ENCODE results near the gene DNAJB9. TPM values are rescaled to one million over a fixed set of nuclear protein-coding genes. Genes with fewer than 3 reads are reported as not detected.

DNAJB9 gene
- total and polyA plus RNA-seq, 9 of the 15 experiments (the other 6 are each of a cell fraction or from before 2014, with no cell fraction given) = 4.3 to 34.2 (median 9.6) TPM

- TF ChIP-seq, protein P1, sequence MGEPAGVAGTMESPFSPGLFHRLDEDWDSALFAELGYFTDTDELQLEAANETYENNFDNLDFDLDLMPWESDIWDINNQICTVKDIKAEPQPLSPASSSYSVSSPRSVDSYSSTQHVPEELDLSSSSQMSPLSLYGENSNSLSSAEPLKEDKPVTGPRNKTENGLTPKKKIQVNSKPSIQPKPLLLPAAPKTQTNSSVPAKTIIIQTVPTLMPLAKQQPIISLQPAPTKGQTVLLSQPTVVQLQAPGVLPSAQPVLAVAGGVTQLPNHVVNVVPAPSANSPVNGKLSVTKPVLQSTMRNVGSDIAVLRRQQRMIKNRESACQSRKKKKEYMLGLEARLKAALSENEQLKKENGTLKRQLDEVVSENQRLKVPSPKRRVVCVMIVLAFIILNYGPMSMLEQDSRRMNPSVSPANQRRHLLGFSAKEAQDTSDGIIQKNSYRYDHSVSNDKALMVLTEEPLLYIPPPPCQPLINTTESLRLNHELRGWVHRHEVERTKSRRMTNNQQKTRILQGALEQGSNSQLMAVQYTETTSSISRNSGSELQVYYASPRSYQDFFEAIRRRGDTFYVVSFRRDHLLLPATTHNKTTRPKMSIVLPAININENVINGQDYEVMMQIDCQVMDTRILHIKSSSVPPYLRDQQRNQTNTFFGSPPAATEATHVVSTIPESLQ (CRISPR knock-in tag; IDR thresholded peaks at IDR 0.05) = peak; percentile 88; the same call in 1 of the 2 replicates
- TF ChIP-seq ZFP36 (IDR thresholded peaks at IDR 0.05; ENCODE audit: low read depth, low read length, partially characterized antibody) (peak; percentile 8), POLR2B (IDR thresholded peaks at IDR 0.05; ENCODE audit: low read depth, partially characterized antibody) (peak; percentile 88), POLR2A (conservative IDR thresholded peaks at IDR 0.05) (peak; percentile 96), KLF6 (CRISPR knock-in tag; IDR thresholded peaks at IDR 0.05; ENCODE audit: borderline replicate concordance) (peak; percentile 71; the same call in 1 of the 2 replicates), ZNF165 (CRISPR knock-in tag; IDR thresholded peaks at IDR 0.05; ENCODE audit: borderline replicate concordance) (0 out of 2 replicates have a peak, but pooled peaks have one; percentile 59), RNF2 (IDR thresholded peaks at IDR 0.05) (peak; percentile 71; the same call in 1 of the 2 replicates), ZNF263 (CRISPR knock-in tag; IDR thresholded peaks at IDR 0.05; ENCODE audit: borderline replicate concordance) (peak; percentile 42; the same call in 1 of the 2 replicates), TFAP4 (CRISPR knock-in tag; IDR thresholded peaks at IDR 0.05; ENCODE audit: borderline replicate concordance) (peak; percentile 100), GATAD2A (IDR thresholded peaks at IDR 0.05) (peak; percentile 72; the same call in 1 of the 2 replicates), RBFOX2 (IDR thresholded peaks at IDR 0.05; ENCODE audit: low read depth, low read length) (peak; percentile 98), KAT2B (IDR thresholded peaks at IDR 0.05; ENCODE audit: low read depth, low read length) (peak; percentile 13)
- TF ChIP-seq, protein P2, sequence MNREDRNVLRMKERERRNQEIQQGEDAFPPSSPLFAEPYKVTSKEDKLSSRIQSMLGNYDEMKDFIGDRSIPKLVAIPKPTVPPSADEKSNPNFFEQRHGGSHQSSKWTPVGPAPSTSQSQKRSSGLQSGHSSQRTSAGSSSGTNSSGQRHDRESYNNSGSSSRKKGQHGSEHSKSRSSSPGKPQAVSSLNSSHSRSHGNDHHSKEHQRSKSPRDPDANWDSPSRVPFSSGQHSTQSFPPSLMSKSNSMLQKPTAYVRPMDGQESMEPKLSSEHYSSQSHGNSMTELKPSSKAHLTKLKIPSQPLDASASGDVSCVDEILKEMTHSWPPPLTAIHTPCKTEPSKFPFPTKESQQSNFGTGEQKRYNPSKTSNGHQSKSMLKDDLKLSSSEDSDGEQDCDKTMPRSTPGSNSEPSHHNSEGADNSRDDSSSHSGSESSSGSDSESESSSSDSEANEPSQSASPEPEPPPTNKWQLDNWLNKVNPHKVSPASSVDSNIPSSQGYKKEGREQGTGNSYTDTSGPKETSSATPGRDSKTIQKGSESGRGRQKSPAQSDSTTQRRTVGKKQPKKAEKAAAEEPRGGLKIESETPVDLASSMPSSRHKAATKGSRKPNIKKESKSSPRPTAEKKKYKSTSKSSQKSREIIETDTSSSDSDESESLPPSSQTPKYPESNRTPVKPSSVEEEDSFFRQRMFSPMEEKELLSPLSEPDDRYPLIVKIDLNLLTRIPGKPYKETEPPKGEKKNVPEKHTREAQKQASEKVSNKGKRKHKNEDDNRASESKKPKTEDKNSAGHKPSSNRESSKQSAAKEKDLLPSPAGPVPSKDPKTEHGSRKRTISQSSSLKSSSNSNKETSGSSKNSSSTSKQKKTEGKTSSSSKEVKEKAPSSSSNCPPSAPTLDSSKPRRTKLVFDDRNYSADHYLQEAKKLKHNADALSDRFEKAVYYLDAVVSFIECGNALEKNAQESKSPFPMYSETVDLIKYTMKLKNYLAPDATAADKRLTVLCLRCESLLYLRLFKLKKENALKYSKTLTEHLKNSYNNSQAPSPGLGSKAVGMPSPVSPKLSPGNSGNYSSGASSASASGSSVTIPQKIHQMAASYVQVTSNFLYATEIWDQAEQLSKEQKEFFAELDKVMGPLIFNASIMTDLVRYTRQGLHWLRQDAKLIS (CRISPR knock-in tag; IDR thresholded peaks at IDR 0.05) = peak; percentile 40; the same call in 1 of the 2 replicates
- TF ChIP-seq, protein P3, sequence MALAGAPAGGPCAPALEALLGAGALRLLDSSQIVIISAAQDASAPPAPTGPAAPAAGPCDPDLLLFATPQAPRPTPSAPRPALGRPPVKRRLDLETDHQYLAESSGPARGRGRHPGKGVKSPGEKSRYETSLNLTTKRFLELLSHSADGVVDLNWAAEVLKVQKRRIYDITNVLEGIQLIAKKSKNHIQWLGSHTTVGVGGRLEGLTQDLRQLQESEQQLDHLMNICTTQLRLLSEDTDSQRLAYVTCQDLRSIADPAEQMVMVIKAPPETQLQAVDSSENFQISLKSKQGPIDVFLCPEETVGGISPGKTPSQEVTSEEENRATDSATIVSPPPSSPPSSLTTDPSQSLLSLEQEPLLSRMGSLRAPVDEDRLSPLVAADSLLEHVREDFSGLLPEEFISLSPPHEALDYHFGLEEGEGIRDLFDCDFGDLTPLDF (CRISPR knock-in tag; IDR thresholded peaks at IDR 0.05) = peak; percentile 99
- TF ChIP-seq, protein P4, sequence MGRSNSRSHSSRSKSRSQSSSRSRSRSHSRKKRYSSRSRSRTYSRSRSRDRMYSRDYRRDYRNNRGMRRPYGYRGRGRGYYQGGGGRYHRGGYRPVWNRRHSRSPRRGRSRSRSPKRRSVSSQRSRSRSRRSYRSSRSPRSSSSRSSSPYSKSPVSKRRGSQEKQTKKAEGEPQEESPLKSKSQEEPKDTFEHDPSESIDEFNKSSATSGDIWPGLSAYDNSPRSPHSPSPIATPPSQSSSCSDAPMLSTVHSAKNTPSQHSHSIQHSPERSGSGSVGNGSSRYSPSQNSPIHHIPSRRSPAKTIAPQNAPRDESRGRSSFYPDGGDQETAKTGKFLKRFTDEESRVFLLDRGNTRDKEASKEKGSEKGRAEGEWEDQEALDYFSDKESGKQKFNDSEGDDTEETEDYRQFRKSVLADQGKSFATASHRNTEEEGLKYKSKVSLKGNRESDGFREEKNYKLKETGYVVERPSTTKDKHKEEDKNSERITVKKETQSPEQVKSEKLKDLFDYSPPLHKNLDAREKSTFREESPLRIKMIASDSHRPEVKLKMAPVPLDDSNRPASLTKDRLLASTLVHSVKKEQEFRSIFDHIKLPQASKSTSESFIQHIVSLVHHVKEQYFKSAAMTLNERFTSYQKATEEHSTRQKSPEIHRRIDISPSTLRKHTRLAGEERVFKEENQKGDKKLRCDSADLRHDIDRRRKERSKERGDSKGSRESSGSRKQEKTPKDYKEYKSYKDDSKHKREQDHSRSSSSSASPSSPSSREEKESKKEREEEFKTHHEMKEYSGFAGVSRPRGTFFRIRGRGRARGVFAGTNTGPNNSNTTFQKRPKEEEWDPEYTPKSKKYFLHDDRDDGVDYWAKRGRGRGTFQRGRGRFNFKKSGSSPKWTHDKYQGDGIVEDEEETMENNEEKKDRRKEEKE (IDR thresholded peaks at IDR 0.05; ENCODE audit: borderline replicate concordance in 1 of 2, control insufficient read depth in 1 of 2, low read depth in 2 of 2, low read length in 1 of 2) = 0 out of 4 replicates have a peak, but pooled peaks of 1 of the 2 experiments have one; percentile 21
Measured at GRCh38 chr7:108525985-108526767, 43.5 kb upstream of the DNAJB9 start, which contains the start of gene PNPLA8 (continued).

All from K562 (cell line).